CD4-positive, alpha-beta T cell treated with Interleukin-6 for 4 hours (primary cell): ENCODE data around the gene MAP3K20.
"Not testable (repeated sequence)": the region's sequence is repeated elsewhere in the genome, so short reads cannot be mapped to it uniquely, and the experiment has no call there.

Experiments
- DNase-seq: peaks from one replicate; pipeline ENCODE4 v3.0.0-alpha.2; 2020; ENCODE audit warnings: mixed read lengths

Gene MAP3K20

GRCh38 chr2:173163357-173163756 lies 87.7 kb downstream of the MAP3K20 start:
- not testable (repeated sequence) for DNase-seq

- no peak for DNase-seq
These were observed 88.8 kb downstream of the MAP3K20 start for GRCh38 chr2:173164396-173164795.

GRCh38 chr2:173165443-173166238 lies 90.0 kb downstream of the MAP3K20 start:
- DNase-seq: no peak

GRCh38 chr2:173171321-173171720 lies 95.7 kb downstream of the MAP3K20 start:
- DNase-seq: no peak

GRCh38 chr2:173171924-173172643 lies 96.4 kb downstream of the MAP3K20 start:
- no peak for DNase-seq

GRCh38 chr2:173174339-173174738 lies 98.7 kb downstream of the MAP3K20 start:
- DNase-seq: not testable (repeated sequence)

GRCh38 chr2:173175222-173175621 lies 99.6 kb downstream of the MAP3K20 start:
- DNase-seq: no peak

- DNase-seq: no peak
These were observed 106.3 kb downstream of the MAP3K20 start for GRCh38 chr2:173181982-173182381.

GRCh38 chr2:173184031-173185004 lies 108.7 kb downstream of the MAP3K20 start:
- no peak for DNase-seq

GRCh38 chr2:173185437-173185836 lies 109.8 kb downstream of the MAP3K20 start:
- no peak for DNase-seq

- DNase-seq: no peak
These were observed 112.5 kb downstream of the MAP3K20 start for GRCh38 chr2:173187941-173188788.

GRCh38 chr2:173191601-173192000 lies 116.0 kb downstream of the MAP3K20 start:
- DNase-seq: no peak

GRCh38 chr2:173192071-173192470 lies 116.4 kb downstream of the MAP3K20 start:
- DNase-seq: no peak

GRCh38 chr2:173193925-173194324 lies 118.3 kb downstream of the MAP3K20 start:
- no peak for DNase-seq

GRCh38 chr2:173195100-173195499 lies 119.5 kb downstream of the MAP3K20 start:
- no peak for DNase-seq

GRCh38 chr2:173196080-173196479 lies 120.4 kb downstream of the MAP3K20 start:
- no peak for DNase-seq

GRCh38 chr2:173196638-173197037 lies 121.0 kb downstream of the MAP3K20 start:
- DNase-seq: no peak

- no peak for DNase-seq
These were observed 122.7 kb downstream of the MAP3K20 start for GRCh38 chr2:173198327-173198726.

GRCh38 chr2:173199294-173199693 lies 123.6 kb downstream of the MAP3K20 start:
- DNase-seq: no peak

GRCh38 chr2:173202570-173202969 lies 126.9 kb downstream of the MAP3K20 start:
- DNase-seq: no peak

- DNase-seq: no peak
These were observed 128.7 kb downstream of the MAP3K20 start for GRCh38 chr2:173204316-173204715.

GRCh38 chr2:173205375-173205774 lies 129.7 kb downstream of the MAP3K20 start:
- no peak for DNase-seq
